Brain microvascular endothelial cell (primary cell): ENCODE results near the gene PLCB3.
A peak's percentile ranks its signal among the peaks of the same experiment; 100 is the strongest.
"Not testable (repeated sequence)": the region's sequence is repeated elsewhere in the genome, so short reads cannot be mapped to it uniquely, and the experiment has no call there.

Source experiments
- DNase-seq: peaks from one replicate; pipeline ENCODE4 v3.0.0-alpha.2; 2020
- H3K27ac ChIP-seq: fragments of 250-450 bp; sonication (Bioruptor Pico); 2 replicates; pipeline ENCODE4 v1.5.1; 2020; ENCODE audit warnings: mild to moderate bottlenecking, moderate library complexity
- H3K27me3 ChIP-seq: fragments of 250-450 bp; sonication (Bioruptor Pico); replicated peaks from 2 replicates; pipeline ENCODE4 v1.5.1; 2020; ENCODE audit warnings: mild to moderate bottlenecking
- H3K36me3 ChIP-seq: fragments of 250-450 bp; sonication (Bioruptor Pico); replicated peaks from 2 replicates; pipeline ENCODE4 v1.5.1; 2020; ENCODE audit warnings: mild to moderate bottlenecking
- H3K4me3 ChIP-seq: 2 replicates; pipeline ENCODE4 v1.5.1; 2011; ENCODE audit warnings: low read depth, mild to moderate bottlenecking, control low read depth, low read length, moderate library complexity
- in situ Hi-C: cut with HindIII; loops from 2 replicates; pipeline ENCODE4 v1.10.0; 2017; ENCODE audit warnings: low sequenced_read_pairs, low pct_ligation_motif_present
- TF ChIP-seq, protein P1 (sequence below): IDR thresholded peaks from 2 replicates; pipeline ENCODE4 v1.5.1; 2011; ENCODE audit warnings: low read depth, mild to moderate bottlenecking, moderate library complexity, low read length, control low read depth, inconsistent platforms; ENCODE audit errors: missing control alignments

The PLCB3 gene

DNA sequence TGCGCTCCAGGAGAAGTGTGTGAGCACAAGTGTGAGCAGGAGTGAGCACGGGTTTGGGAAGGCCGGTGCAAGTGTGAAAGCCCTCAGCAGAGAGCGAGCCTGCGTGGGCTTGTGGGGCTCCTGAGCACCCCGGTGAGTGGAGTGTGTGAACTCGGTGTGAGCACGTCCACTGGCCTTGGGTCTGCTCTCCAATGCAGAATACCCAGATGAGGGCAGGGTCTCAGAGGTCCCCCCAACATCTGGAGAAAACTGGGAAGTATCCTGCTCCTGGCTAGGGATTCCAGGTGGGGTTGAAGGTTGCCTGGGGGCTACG is 55.2 kb downstream of the PLCB3 start:
- DNase-seq, result no peak
- in situ Hi-C loops, result no loop called here
- TF ChIP-seq, protein P1, sequence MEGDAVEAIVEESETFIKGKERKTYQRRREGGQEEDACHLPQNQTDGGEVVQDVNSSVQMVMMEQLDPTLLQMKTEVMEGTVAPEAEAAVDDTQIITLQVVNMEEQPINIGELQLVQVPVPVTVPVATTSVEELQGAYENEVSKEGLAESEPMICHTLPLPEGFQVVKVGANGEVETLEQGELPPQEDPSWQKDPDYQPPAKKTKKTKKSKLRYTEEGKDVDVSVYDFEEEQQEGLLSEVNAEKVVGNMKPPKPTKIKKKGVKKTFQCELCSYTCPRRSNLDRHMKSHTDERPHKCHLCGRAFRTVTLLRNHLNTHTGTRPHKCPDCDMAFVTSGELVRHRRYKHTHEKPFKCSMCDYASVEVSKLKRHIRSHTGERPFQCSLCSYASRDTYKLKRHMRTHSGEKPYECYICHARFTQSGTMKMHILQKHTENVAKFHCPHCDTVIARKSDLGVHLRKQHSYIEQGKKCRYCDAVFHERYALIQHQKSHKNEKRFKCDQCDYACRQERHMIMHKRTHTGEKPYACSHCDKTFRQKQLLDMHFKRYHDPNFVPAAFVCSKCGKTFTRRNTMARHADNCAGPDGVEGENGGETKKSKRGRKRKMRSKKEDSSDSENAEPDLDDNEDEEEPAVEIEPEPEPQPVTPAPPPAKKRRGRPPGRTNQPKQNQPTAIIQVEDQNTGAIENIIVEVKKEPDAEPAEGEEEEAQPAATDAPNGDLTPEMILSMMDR, result no peak
- Histone ChIP-seq H3K36me3 (no peaks in the 10 kb centered on the region), H3K27ac (no peak overlapping the region), H3K4me3 (peak overlapping the region; percentile 75), H3K27me3 (no peaks in the 10 kb centered on the region)

DNA sequence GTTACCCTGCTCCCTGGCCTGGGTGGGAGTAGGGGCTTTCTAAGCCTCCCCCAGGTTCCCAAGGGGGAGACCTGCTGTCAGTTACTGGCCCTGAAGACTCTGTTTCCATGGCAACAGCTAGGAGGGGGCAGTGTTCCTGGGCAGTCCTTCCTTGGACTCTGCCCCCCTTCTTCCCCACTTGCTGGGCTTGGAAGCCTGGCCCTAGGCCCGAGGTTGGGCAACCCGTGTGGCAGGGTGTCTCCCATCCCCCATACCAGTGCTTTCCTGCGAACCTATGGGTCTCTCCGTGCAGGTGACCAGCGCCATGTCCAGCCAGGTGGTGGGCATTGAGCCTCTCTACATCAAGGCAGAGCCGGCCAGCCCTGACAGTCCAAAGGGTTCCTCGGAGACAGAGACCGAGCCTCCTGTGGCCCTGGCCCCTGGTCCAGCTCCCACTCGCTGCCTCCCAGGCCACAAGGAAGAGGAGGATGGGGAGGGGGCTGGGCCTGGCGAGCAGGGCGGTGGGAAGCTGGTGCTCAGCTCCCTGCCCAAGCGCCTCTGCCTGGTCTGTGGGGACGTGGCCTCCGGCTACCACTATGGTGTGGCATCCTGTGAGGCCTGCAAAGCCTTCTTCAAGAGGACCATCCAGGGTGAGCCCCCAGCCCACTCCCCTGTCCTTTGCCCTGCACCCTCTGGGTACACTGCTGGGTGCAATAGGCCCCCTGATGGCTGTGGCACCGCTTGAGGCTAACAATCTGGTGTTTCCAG is 55.7 kb downstream of the PLCB3 start:
- Histone ChIP-seq H3K4me3 (no peak overlapping the region), H3K27me3 (no peaks in the 10 kb centered on the region), H3K36me3 (no peaks in the 10 kb centered on the region), H3K27ac (no peak overlapping the region)
- in situ Hi-C loops, result no loop called here
- DNase-seq, result no peak
- TF ChIP-seq, protein P1, result no peak

DNA sequence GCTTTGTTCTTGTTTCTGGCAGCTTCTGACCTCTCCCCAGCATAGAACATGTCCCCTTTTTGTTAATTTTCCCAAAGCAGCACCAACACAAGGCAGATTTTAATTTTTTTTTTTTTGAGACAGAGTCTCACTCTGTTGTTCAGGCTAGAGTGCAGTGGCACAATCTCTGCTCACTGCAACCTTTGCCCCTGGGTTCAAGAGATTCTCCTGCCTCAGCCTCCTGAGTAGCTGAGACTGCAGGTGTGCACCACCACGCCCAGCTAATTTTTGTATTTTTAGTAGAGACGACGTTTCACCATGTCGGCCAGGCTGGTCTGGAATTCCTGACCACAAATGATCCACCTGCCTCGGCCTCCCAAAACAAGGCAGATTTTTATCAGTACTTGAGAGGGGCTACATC is 56.5 kb downstream of the PLCB3 start:
- H3K27ac ChIP-seq, H3K27me3 ChIP-seq, in situ Hi-C loops, H3K4me3 ChIP-seq, DNase-seq, H3K36me3 ChIP-seq: not testable (repeated sequence)

DNA sequence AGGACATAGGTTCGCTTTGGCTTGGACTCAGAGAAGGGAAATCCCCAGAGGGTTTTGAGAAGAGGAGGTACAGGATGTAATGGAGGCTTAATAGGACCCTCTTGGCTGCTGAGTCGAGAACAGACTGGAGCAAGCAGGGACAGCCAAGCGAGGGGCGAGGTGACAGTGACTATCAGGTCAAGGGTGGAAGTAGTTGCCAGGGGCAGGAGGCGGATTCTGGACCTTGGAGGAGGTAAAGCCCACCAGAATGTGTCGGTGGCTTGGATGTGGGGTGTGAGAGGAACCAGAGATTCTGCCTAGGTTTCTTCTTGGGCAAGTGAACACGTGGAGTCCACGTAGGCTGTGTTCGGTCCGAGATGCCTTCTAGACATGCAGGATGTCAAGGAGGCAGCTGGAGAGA is 61.6 kb downstream of the PLCB3 start:
- in situ Hi-C loops, result no loop called here
- H3K27ac ChIP-seq, result no peak overlapping the region
- no peak overlapping the region for H3K4me3 ChIP-seq
- DNase-seq, result no peak
- peaks cover 14% of the 10 kb centered on the region for H3K36me3 ChIP-seq
- no peaks in the 10 kb centered on the region for H3K27me3 ChIP-seq
- TF ChIP-seq, protein P1, result no peak

DNA sequence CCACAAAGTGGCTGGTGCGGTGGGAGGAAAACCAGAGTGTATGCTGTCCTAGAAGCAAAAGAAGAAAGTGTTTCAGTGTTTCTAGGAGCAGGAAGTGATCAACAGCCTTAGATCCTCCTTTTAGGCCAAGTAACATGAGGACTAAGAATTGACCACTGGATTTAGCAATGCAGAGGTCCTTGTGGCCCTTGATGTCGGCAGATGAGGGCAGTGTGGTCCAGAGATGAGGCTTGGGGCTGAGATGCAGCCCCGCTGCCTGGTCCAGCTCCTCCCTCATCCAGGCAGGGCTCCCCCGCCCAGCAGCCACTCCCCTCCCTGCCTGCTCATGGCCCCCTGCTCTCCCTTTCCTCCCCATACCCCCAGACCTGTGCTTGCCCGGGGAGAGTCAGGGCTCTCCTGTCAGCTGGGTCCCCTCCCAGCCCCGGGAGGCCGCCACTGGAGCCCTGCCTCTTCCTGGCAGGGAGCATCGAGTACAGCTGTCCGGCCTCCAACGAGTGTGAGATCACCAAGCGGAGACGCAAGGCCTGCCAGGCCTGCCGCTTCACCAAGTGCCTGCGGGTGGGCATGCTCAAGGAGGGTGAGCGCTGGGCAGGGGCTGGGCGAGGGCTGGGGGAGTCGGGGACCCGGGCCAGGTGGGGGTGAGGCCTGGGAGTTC is 62.3 kb downstream of the PLCB3 start:
- Histone ChIP-seq H3K4me3 (no peak overlapping the region), H3K27ac (no peak overlapping the region), H3K27me3 (no peaks in the 10 kb centered on the region), H3K36me3 (peaks cover 14% of the 10 kb centered on the region)
- in situ Hi-C loops, result no loop called here
- TF ChIP-seq, protein P1, result no peak
- DNase-seq, result no peak

DNA sequence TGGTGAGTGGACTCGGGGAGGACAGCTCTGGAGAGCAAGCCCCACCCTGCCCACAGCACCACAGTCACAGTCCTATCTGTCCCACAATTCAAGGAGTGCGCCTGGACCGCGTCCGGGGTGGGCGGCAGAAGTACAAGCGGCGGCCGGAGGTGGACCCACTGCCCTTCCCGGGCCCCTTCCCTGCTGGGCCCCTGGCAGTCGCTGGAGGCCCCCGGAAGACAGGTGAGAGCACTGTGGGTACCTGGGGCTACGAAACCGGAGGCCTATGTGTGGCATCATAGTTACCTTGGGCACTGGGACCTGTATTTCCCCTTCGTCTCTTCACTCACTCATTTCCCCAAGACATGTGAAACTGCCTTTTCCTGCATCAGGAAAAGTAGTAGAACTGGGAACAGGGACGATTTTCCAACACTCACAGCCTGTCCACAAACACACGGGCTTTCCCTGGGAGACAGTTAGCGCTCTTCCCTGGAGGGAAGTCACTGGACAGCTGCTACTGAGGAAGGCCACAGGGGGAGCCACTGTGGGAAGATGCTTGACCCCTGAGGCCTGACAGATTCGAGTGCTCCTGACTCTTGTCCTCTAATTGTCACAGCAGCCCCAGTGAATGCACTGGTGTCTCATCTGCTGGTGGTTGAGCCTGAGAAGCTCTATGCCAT is 62.9 kb downstream of the PLCB3 start:
- in situ Hi-C loops, result no loop called here
- no peak overlapping the region for H3K27ac ChIP-seq
- TF ChIP-seq, protein P1, result peak; percentile 45
- no peak overlapping the region for H3K4me3 ChIP-seq
- H3K36me3 ChIP-seq, result peaks cover 14% of the 10 kb centered on the region
- no peaks in the 10 kb centered on the region for H3K27me3 ChIP-seq
- no peak for DNase-seq
